HepG2 (cell line): ENCODE measurements around the gene CYP4F8. TPM values are rescaled to one million over a fixed set of nuclear protein-coding genes. Genes with fewer than 3 reads are reported as not detected.
A peak's percentile ranks its signal among the peaks of the same experiment; 100 is the strongest.

Experiments used
- CCDC6 ChIP-seq: sonication (generic); formaldehyde crosslinking; IDR thresholded peaks from 2 replicates; pipeline ENCODE4 v1.8.1; 2022; ENCODE audit warnings: mild to moderate bottlenecking, missing genetic modification reagents, moderate library complexity
- GLI4 ChIP-seq: sonication (generic); formaldehyde crosslinking; IDR thresholded peaks from 2 replicates; pipeline ENCODE4 v1.5.1; 2020; ENCODE audit warnings: missing genetic modification reagents, mild to moderate bottlenecking, moderate library complexity, borderline replicate concordance
- HDAC2 ChIP-seq: sonication (generic); formaldehyde crosslinking; IDR thresholded peaks from 2 replicates; pipeline ENCODE4 v1.4.0; 2020; ENCODE audit warnings: missing genetic modification reagents
- HOXA7 ChIP-seq: sonication (generic); formaldehyde crosslinking; IDR thresholded peaks from 2 replicates; pipeline ENCODE4 v1.8.1; 2022; ENCODE audit warnings: mild to moderate bottlenecking, missing genetic modification reagents, moderate library complexity
- PATZ1 ChIP-seq: sonication (generic); formaldehyde crosslinking; IDR thresholded peaks from 2 replicates; pipeline ENCODE4 v1.4.0; 2020; ENCODE audit warnings: missing genetic modification reagents
- PITX1 ChIP-seq: sonication (generic); formaldehyde crosslinking; IDR thresholded peaks from 2 replicates; pipeline ENCODE4 v1.5.1; 2020; ENCODE audit warnings: mild to moderate bottlenecking, missing genetic modification reagents
- REPIN1 ChIP-seq: sonication (generic); formaldehyde crosslinking; IDR thresholded peaks from 2 replicates; pipeline ENCODE4 v1.8.0; 2022; ENCODE audit warnings: missing genetic modification reagents, low read depth, mild to moderate bottlenecking, borderline replicate concordance
- SRY ChIP-seq: sonication (generic); formaldehyde crosslinking; IDR thresholded peaks from 2 replicates; pipeline ENCODE4 v1.8.0; 2022; ENCODE audit warnings: mild to moderate bottlenecking, missing genetic modification reagents
- THAP7 ChIP-seq: sonication (generic); formaldehyde crosslinking; IDR thresholded peaks from 2 replicates; pipeline ENCODE4 v1.8.1; 2023; ENCODE audit warnings: mild to moderate bottlenecking, missing genetic modification reagents
- THAP9 ChIP-seq: sonication (generic); formaldehyde crosslinking; IDR thresholded peaks from 2 replicates; pipeline ENCODE4; 2020; ENCODE audit warnings: missing genetic modification reagents, mild to moderate bottlenecking, borderline replicate concordance
- ZMAT3 ChIP-seq: sonication (generic); formaldehyde crosslinking; conservative IDR thresholded peaks from 2 replicates; pipeline ENCODE4 v1.7.0; 2021; ENCODE audit warnings: missing genetic modification reagents
- ZNF547 ChIP-seq: sonication (generic); formaldehyde crosslinking; IDR thresholded peaks from 2 replicates; pipeline ENCODE4 v1.5.1; 2020; ENCODE audit warnings: mild to moderate bottlenecking, missing genetic modification reagents
- ZNF564 ChIP-seq: sonication (generic); formaldehyde crosslinking; IDR thresholded peaks from 2 replicates; pipeline ENCODE4 v1.8.1; 2023; ENCODE audit warnings: mild to moderate bottlenecking, missing genetic modification reagents
- polyA plus RNA-seq, 8 experiments: library from polyadenylated mRNA; depleted of rRNA in 3 of 8; stranded (reverse) in 7 of 8; unstranded in 1 of 8; fragments of >200 nt; fragmentation: Illumina TruSeq in 4 of 8; extraction: Trizol in 4 of 8; gene quantifications; 2 replicates each; pipeline versions ENCODE4 v1.2.1 to v1.2.3, GENCODE V29; 2011 to 2016; ENCODE audit warnings: low read depth in 4 of 8, missing spikeins in 1 of 8, mixed read lengths in 1 of 8; ENCODE audit not compliant: insufficient read depth in 1 of 8
- total RNA-seq, 5 experiments: library from RNA; depleted of rRNA; stranded (reverse); fragments of >200 nt; fragmentation: Illumina TruSeq; extraction: Trizol; gene quantifications; 2 replicates each; pipeline ENCODE4 v1.2.3, GENCODE V29; 2016; ENCODE audit warnings: low read depth in 1 of 5

The CYP4F8 gene
- total and polyA plus RNA-seq, 2 of the 13 experiments (the other 11 are each of a cell fraction or from before 2014, with no cell fraction given) = not detected

- peak; percentile 44; the same call in 1 of the 2 replicates for TF ChIP-seq THAP7 (CRISPR knock-in tag)
- peak; percentile 82 for TF ChIP-seq PITX1 (CRISPR knock-in tag)
- TF ChIP-seq ZNF547 (CRISPR knock-in tag) = peak; percentile 54; the same call in 1 of the 2 replicates
- peak; percentile 74 for TF ChIP-seq PATZ1 (CRISPR knock-in tag)
- TF ChIP-seq HOXA7 = no peak
- TF ChIP-seq THAP9 (CRISPR knock-in tag) = no peak
- no peak; the same call in 1 of the 2 replicates for TF ChIP-seq REPIN1
- 0 out of 2 replicates have a peak, but pooled peaks have one; percentile 48 for TF ChIP-seq SRY (CRISPR knock-in tag)
- no peak for TF ChIP-seq ZNF564 (CRISPR knock-in tag)
- 0 out of 2 replicates have a peak, but pooled peaks have one; percentile 57 for TF ChIP-seq GLI4 (CRISPR knock-in tag)
- TF ChIP-seq CCDC6 = 0 out of 2 replicates have a peak, but pooled peaks have one; percentile 46
- TF ChIP-seq ZMAT3 (CRISPR knock-in tag) = peak; percentile 86; the same call in 1 of the 2 replicates
- peak; percentile 47; the same call in 1 of the 2 replicates for TF ChIP-seq HDAC2 (CRISPR knock-in tag)
- TF ChIP-seq, all 625 proteins: peak for 122
Measured at GRCh38 chr19:15673176-15673654, 58.2 kb downstream of the CYP4F8 start (continued).
